ELF-1 (cell line): ENCODE data around the gene RGPD3.
"Not testable (repeated sequence)": the region's sequence is repeated elsewhere in the genome, so short reads cannot be mapped to it uniquely, and the experiment has no call there.

Source experiments
- DNase-seq: peaks from one replicate; pipeline ENCODE4 v3.0.0-alpha.2; 2016; ENCODE audit warnings: low read depth, low spot score

Gene RGPD3

GRCh38 chr2:106468107-106468506, at the start of gene RGPD3:
TSS of gene RGPD3 (minus strand) at chr2:106468413. CDS start at chr2:106468288, 125 bp downstream.
- DNase-seq, result not testable (repeated sequence)

- no peak for DNase-seq
These were observed 49.1 kb upstream of the RGPD3 start for GRCh38 chr2:106517329-106517728.

GRCh38 chr2:106516864-106517263, 48.7 kb upstream of the RGPD3 start:
- no peak for DNase-seq

GRCh38 chr2:106516436-106516835, 48.2 kb upstream of the RGPD3 start:
- no peak for DNase-seq

- DNase-seq, result not testable (repeated sequence)
These were observed 46.6 kb upstream of the RGPD3 start for GRCh38 chr2:106514827-106515226.

GRCh38 chr2:106513391-106513790, 45.2 kb upstream of the RGPD3 start:
- not testable (repeated sequence) for DNase-seq

GRCh38 chr2:106511934-106512333, 43.7 kb upstream of the RGPD3 start:
- DNase-seq, result not testable (repeated sequence)

- not testable (repeated sequence) for DNase-seq
These were observed 43.3 kb upstream of the RGPD3 start for GRCh38 chr2:106511476-106511901.

GRCh38 chr2:106510791-106511190, 42.6 kb upstream of the RGPD3 start:
- DNase-seq, result not testable (repeated sequence)

GRCh38 chr2:106509374-106509770, 41.2 kb upstream of the RGPD3 start:
- DNase-seq, result not testable (repeated sequence)

- not testable (repeated sequence) for DNase-seq
These were observed 40.6 kb upstream of the RGPD3 start for GRCh38 chr2:106508660-106509373.

- not testable (repeated sequence) for DNase-seq
These were observed 37.9 kb upstream of the RGPD3 start for GRCh38 chr2:106506002-106506687.

- not testable (repeated sequence) for DNase-seq
These were observed 36.6 kb upstream of the RGPD3 start for GRCh38 chr2:106504787-106505186.

GRCh38 chr2:106504192-106504591, 36.0 kb upstream of the RGPD3 start:
- DNase-seq, result not testable (repeated sequence)

GRCh38 chr2:106502351-106502750, 34.1 kb upstream of the RGPD3 start:
- DNase-seq, result peak; percentile 12

GRCh38 chr2:106500350-106500749, 32.1 kb upstream of the RGPD3 start:
- DNase-seq, result not testable (repeated sequence)

- DNase-seq, result not testable (repeated sequence)
These were observed 30.3 kb upstream of the RGPD3 start for GRCh38 chr2:106498549-106498948.

- DNase-seq, result peak; percentile 47
These were observed 24.7 kb upstream of the RGPD3 start for GRCh38 chr2:106492913-106493312.

GRCh38 chr2:106492399-106492798, 24.2 kb upstream of the RGPD3 start:
- not testable (repeated sequence) for DNase-seq

- not testable (repeated sequence) for DNase-seq
These were observed 21.5 kb upstream of the RGPD3 start for GRCh38 chr2:106489701-106490100.

GRCh38 chr2:106487386-106488191, 19.4 kb upstream of the RGPD3 start:
- peak; percentile 15 for DNase-seq
